Suprapubic skin (tissue), 4 donors: Measurements from ENCODE around the gene RNF145. TPM values are rescaled to one million over a fixed set of nuclear protein-coding genes. Genes with fewer than 3 reads are reported as not detected.
"Not testable (repeated sequence)": the region's sequence is repeated elsewhere in the genome, so short reads cannot be mapped to it uniquely, and the experiment has no call there.

Experiments
- DNase-seq, 2 donors: peaks; one replicate each; pipeline ENCODE4 v3.0.0-alpha.2; 2019; ENCODE audit warnings: low spot score in 2 of 2
- H3K27ac ChIP-seq: fragments of 200-600 bp; sonication (generic); one replicate; pipeline ENCODE4 v1.5.1; 2019
- H3K27me3 ChIP-seq: fragments of 200-600 bp; sonication (generic); one replicate; pipeline ENCODE4 v1.5.1; 2019
- H3K36me3 ChIP-seq: fragments of 200-600 bp; sonication (generic); one replicate; pipeline ENCODE4 v1.5.1; 2019
- H3K4me1 ChIP-seq: fragments of 200-600 bp; sonication (generic); one replicate; pipeline ENCODE4 v1.5.1; 2019
- H3K4me3 ChIP-seq: fragments of 200-600 bp; sonication (generic); one replicate; pipeline ENCODE4 v1.5.1; 2019; ENCODE audit warnings: mild to moderate bottlenecking
- H3K9me3 ChIP-seq: fragments of 200-600 bp; sonication (generic); one replicate; pipeline ENCODE4 v1.5.1; 2019
- EP300 ChIP-seq: sonication (generic); formaldehyde crosslinking; IDR thresholded peaks from one replicate; pipeline ENCODE4 v1.6.1; 2017; ENCODE audit warnings: antibody characterized with exemption
- POLR2A ChIP-seq, 2 donors: fragments of 450-650 bp; IDR thresholded peaks; one replicate each; pipeline ENCODE4 v1.6.1; 2017; ENCODE audit warnings: antibody characterized with exemption in 2 of 2, mild to moderate bottlenecking in 2 of 2, moderate library complexity in 2 of 2
- POLR2AphosphoS5 ChIP-seq, 3 donors: sonication (generic); formaldehyde crosslinking; IDR thresholded peaks; one replicate each; pipeline ENCODE4 v1.6.1; 2017; ENCODE audit warnings: antibody characterized with exemption in 3 of 3
- WGBS: methylation state at CpG from one replicate; pipeline ENCODE4 v1.1.5; 2018; 5-methylcytosine and 5-hydroxymethylcytosine counted together
- total RNA-seq, 4 donors: library from RNA; depleted of rRNA; stranded (reverse); fragments of >200 nt; gene quantifications; one replicate each; pipeline ENCODE4 v1.1.0, GENCODE V29; 2016
- TF ChIP-seq, protein P1 (sequence below), 2 donors: fragments of 200-600 bp in 1 of 2; fragments of 450-650 bp in 1 of 2; sonication (generic) in 1 of 2; IDR thresholded peaks; one replicate each; pipeline ENCODE4 v1.5.1; 2016 to 2019; ENCODE audit warnings: antibody characterized with exemption in 2 of 2, mild to moderate bottlenecking in 1 of 2, moderate library complexity in 1 of 2

The RNF145 gene
- total RNA-seq, 4 donors from 2014 or later, result 37.4 to 57.0 (median 48.2) TPM

DNA sequence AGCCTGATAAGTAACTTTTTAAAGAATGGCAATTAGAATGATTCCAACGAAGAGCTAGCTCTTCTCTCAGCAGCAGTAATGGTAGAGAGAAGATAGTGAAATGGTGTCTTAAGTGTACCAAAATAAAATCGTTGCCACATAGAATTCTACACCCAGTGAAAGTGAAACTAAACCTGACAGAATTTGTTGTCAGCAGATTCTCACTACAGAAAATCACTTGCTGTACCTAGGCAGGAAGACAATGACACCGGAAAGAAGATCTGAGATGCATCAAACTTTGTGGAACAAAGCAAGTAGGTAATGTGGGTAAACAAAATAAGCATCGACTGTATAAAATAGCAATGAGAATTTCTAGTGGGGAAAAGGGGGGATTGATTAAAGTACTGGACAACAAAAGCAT is 88.9 kb downstream of the RNF145 start:
- no peak overlapping the region for H3K4me3 ChIP-seq
- no peak for DNase-seq
- no peaks in the 10 kb centered on the region for H3K4me1 ChIP-seq
- H3K9me3 ChIP-seq, result no peaks in the 10 kb centered on the region
- no peaks in the 10 kb centered on the region for H3K36me3 ChIP-seq
- H3K27ac ChIP-seq, result no peak overlapping the region
- H3K27me3 ChIP-seq, result peaks cover 3% of the 10 kb centered on the region
- WGBS, result 63% methylated on average over 4 of the region's 4 CpGs
- TF ChIP-seq POLR2A (IDR thresholded peaks at IDR 0.05), result no peak
- TF ChIP-seq, protein P1, sequence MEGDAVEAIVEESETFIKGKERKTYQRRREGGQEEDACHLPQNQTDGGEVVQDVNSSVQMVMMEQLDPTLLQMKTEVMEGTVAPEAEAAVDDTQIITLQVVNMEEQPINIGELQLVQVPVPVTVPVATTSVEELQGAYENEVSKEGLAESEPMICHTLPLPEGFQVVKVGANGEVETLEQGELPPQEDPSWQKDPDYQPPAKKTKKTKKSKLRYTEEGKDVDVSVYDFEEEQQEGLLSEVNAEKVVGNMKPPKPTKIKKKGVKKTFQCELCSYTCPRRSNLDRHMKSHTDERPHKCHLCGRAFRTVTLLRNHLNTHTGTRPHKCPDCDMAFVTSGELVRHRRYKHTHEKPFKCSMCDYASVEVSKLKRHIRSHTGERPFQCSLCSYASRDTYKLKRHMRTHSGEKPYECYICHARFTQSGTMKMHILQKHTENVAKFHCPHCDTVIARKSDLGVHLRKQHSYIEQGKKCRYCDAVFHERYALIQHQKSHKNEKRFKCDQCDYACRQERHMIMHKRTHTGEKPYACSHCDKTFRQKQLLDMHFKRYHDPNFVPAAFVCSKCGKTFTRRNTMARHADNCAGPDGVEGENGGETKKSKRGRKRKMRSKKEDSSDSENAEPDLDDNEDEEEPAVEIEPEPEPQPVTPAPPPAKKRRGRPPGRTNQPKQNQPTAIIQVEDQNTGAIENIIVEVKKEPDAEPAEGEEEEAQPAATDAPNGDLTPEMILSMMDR (IDR thresholded peaks at IDR 0.05), result no peak

DNA sequence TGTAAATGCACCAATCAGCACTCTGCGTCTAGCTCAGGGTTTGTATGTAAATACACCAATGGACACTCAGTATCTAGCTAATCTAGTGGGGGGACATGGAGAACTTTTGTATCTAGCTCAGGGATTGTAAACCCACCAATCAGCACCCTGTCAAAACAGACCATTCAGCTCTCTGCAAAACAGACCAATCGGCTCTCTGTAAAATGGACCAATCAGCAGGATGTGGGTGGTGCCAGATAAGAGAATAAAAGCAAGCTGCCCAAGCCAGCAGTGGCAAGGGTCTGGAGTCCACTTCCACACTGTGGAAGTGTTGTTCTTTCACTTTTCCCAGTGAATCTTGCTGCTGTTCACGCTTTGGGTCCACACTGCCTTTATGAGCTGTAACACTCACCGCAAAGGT is 89.5 kb downstream of the RNF145 start:
- not testable (repeated sequence) for DNase-seq, H3K4me1 ChIP-seq, H3K27ac ChIP-seq, H3K4me3 ChIP-seq, H3K9me3 ChIP-seq, H3K36me3 ChIP-seq, H3K27me3 ChIP-seq
- WGBS, result 73% methylated on average over 4 of the region's 4 CpGs

DNA sequence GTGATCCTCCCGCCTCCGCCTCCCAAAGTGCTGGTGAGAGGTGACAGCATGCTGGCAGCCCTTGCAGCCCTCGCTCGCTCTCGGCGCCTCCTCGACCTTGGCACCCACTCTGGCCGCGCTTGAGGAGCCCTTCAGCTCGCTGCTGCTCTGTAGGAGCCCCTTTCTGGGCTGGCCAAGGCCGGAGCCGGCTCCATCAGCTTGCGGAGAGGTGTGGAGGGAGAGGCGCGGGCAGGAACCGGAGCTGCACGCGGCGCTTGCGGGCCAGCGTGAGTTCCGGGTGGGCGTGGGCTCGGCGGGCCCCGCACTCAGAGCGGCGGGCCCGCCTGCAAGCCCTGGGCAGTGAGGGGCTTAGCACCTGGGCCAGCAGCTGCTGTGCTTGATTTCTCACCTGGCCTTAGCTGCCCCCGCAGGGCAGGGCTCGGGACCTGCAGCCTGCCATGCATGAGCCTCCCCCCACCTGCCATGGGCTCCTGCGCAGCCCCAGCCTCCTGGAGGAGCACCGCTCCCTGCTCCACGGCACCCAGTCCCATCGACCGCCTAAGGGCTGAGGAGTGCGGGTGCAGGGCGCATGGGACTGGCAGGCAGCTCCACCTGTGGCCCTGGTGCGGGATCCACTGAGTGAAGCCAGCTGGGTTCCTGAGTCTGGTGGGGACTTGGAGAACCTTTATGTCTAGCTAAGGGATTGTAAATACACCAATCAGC is 90.2 kb downstream of the RNF145 start:
- H3K9me3 ChIP-seq, H3K4me3 ChIP-seq, H3K4me1 ChIP-seq, H3K27me3 ChIP-seq, H3K36me3 ChIP-seq, DNase-seq, H3K27ac ChIP-seq: not testable (repeated sequence)
- WGBS, result 100% methylated on average over 11 of the region's 39 CpGs

DNA sequence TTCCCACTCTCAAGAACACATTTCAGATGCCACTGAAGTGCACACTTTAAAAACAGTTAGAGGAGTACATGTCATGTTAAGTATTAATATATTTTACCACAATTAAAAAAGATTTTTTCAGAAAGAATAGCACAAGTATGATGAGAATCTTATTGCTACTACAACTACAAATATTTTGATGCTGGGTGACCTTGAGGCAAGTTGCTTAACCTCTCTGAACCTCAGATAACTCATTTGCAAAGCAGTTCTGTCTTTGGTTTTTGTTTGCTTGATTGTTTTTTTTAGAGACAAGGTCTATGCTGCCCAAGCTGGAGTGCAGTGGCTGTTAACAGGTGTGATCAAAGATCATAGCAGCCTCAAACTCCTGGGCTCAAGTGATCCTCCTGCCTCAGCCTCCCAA is 95.9 kb downstream of the RNF145 start:
- no peaks in the 10 kb centered on the region for H3K36me3 ChIP-seq
- H3K27me3 ChIP-seq, result peaks cover 18% of the 10 kb centered on the region
- DNase-seq, result no peak
- no peak overlapping the region for H3K4me3 ChIP-seq
- no peaks in the 10 kb centered on the region for H3K4me1 ChIP-seq
- TF ChIP-seq, protein P1 (IDR thresholded peaks at IDR 0.05), result no peak
- TF ChIP-seq POLR2A (IDR thresholded peaks at IDR 0.05), result no peak
- no peak for TF ChIP-seq EP300
- no peak for TF ChIP-seq POLR2AphosphoS5 (IDR thresholded peaks at IDR 0.05)
- no peak overlapping the region for H3K27ac ChIP-seq
- no peaks in the 10 kb centered on the region for H3K9me3 ChIP-seq

DNA sequence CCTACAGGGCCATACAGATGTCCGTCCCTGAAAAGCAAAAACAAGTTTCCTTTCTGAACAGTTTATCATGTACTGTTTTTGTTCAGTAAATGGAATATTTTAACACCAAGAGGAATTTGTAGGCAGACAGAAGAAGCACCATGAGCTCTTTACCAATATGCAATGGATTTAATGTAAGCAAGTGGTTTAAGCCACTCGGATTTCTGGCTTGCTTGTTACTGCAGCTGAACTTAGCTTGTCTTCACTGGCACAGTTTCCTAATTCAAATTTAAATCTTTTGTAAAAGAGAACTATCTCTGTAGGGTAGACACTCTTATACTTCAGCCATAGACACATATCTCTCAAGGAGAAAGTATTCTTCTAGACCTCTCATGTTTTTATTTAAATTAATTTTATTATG is 96.9 kb downstream of the RNF145 start:
- Histone ChIP-seq H3K27me3 (peaks cover 18% of the 10 kb centered on the region), H3K9me3 (no peaks in the 10 kb centered on the region), H3K4me3 (no peak overlapping the region), H3K27ac (no peak overlapping the region), H3K4me1 (no peaks in the 10 kb centered on the region), H3K36me3 (no peaks in the 10 kb centered on the region)
- TF ChIP-seq POLR2A (IDR thresholded peaks at IDR 0.05), result no peak
- TF ChIP-seq, protein P1 (IDR thresholded peaks at IDR 0.05), result no peak
- WGBS, result 83% methylated on average over 2 of the region's 2 CpGs
- no peak for DNase-seq

Other genes starting within 250 kb of the RNF145 start
- gene EBF1, start 109.6 kb downstream of the RNF145 start, total RNA-seq, result 10 to 100 TPM in 2 of 4 donors, 1 to 10 TPM in 2; 4.3 to 13.6 (median 8.8) TPM
- 10 to 100 TPM; 17.7 to 20.9 (median 18.8) TPM for gene UBLCP1, start 53.7 kb upstream of the RNF145 start, total RNA-seq
- not detected for gene IL12B, start 120.9 kb upstream of the RNF145 start, total RNA-seq